ENCODE data around the gene PLCD3. TPM values are rescaled to one million over a fixed set of nuclear protein-coding genes. Genes with fewer than 3 reads are reported as not detected.

The PLCD3 gene
- total and polyA plus RNA-seq, 5 donors, result 94.2 to 164 (median 133) TPM

DNA sequence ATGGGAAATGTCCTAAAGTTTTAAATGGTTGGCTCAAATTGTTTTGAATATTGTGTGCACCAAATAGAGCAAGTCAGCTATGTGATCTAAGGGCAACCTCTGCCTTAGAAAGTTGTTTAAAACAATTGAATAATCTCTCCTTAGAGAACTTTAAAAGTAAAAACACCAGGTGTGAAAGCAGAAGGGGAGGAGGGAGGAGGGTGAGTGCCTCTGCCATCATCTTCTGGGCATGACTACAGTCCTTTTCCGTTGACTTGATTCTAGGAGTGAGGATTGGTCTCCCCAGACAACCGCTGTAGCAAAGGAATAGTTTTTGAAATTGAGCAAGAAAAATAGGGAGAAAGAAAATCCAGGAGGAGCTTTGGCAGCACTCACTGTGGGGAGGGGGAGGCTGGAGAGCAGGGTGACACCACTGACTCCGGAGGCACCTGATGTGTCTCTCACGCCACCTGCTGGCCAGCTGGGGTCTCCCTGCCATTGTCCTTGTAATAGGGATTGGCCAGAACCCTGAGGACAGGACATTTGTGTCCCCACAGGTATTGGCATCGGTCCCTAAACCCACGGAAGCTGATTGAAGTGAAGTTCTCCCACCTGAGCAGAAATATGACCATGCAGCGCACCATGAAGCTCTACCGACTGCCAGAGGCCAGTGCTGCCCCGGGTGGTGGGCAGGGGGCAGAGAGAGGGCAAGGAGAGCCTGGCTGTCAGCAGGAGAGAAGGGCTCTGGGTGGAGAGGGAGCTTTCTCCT, 33.3 kb downstream of the PLCD3 start:
- Histone ChIP-seq H3K27me3 (ENCODE audit: control insufficient read depth, insufficient read depth) (no peaks in the 10 kb centered on the region), H3K4me1 (ENCODE audit: control insufficient read depth, insufficient read depth, low read length) (peaks cover 4% of the 10 kb centered on the region), H3K9me3 (ENCODE audit: control insufficient read depth, low read length) (no peaks in the 10 kb centered on the region), H3K4me3 (ENCODE audit: low read length) (no peak overlapping the region), H3K27ac (ENCODE audit: low read length) (no peak overlapping the region)
- WGBS, result 44% methylated on average over 9 of the region's 9 CpGs
- ATAC-seq (peak; percentile 77 to 84), DNase-seq (peak; percentile 86 to 96 (median 95))
- intact Hi-C loops (cut with DNase I), result loop anchor here (2.0 to 10.0 kb wide), 5 partner anchors 33 to 184 kb away; partner anchors contain the start of genes PLCD3 (in 3 of the 4) and GFAP (in 2 of the 4)

GRCh38 chr17:45098081-45098868, 34.0 kb downstream of the PLCD3 start:
- WGBS, result 85% methylated on average over 13 of the region's 13 CpGs
- Histone ChIP-seq H3K9me3 (ENCODE audit: control insufficient read depth, low read length) (no peaks in the 10 kb centered on the region), H3K4me3 (ENCODE audit: low read length) (no peak overlapping the region), H3K27ac (ENCODE audit: low read length) (no peak overlapping the region), H3K27me3 (ENCODE audit: control insufficient read depth, insufficient read depth) (no peaks in the 10 kb centered on the region), H3K4me1 (ENCODE audit: control insufficient read depth, insufficient read depth, low read length) (peaks cover 4% of the 10 kb centered on the region)
- ATAC-seq, result no peak
- intact Hi-C loops (cut with DNase I), result loop anchor here (2.0 to 10.0 kb wide), 5 partner anchors 34 to 183 kb away; partner anchors contain the start of genes PLCD3 (in 3 of the 4) and GFAP (in 2 of the 4)
- peak in 2 of 3 donors; percentile 37 to 42 for DNase-seq

DNA sequence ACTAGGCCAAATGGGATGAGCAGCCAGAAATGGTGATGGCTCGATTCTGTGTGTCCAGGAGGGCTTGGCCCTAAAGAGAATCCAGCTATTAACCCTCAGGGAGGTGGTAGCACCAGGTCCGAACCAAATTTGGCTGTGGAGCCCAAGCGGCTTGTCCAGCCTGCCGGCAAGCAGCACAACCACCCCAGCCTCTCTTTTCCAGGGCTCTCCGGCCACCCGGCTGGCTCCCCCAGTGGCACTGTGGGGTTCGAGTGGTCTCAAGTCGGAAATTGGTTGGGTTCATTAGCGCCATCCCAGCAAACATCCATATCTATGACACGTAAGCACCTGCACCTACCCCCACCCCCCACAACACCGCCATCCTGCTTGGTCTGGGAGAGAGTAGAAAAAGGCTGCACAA, 35.4 kb downstream of the PLCD3 start:
- intact Hi-C loops (cut with DNase I), result loop anchor here (5.0 to 10.0 kb wide), 4 partner anchors 35 to 182 kb away; partner anchors contain the start of genes PLCD3 (in 3 of the 4) and GFAP (in 2 of the 4)
- Histone ChIP-seq H3K9me3 (ENCODE audit: control insufficient read depth, low read length) (no peaks in the 10 kb centered on the region), H3K27me3 (ENCODE audit: control insufficient read depth, insufficient read depth) (no peaks in the 10 kb centered on the region), H3K4me3 (ENCODE audit: low read length) (no peak overlapping the region), H3K4me1 (ENCODE audit: control insufficient read depth, insufficient read depth, low read length) (peaks cover 7% of the 10 kb centered on the region), H3K27ac (ENCODE audit: low read length) (no peak overlapping the region)
- DNase-seq (peak in 2 of 3 donors; percentile 29 to 33), ATAC-seq (no peak)
- 91% methylated on average over 11 of the region's 11 CpGs for WGBS

DNA sequence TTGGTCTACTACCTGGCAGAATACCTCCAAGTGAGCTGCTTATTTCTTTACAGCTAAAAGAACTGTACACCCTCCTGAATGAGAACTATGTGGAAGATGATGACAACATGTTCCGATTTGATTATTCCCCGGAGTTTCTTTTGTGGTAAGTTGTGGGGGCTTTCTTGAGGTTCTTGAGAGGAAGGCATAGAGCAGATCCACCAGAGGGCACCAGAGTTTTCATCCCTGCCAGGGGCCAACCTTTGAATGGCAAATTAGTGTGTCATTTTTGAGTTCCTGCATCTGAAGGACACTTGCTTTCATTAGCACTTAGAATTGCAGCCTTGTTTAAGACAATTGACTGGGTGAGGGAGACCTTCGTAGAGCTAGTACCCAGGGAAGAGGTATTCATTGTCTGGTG, 36.2 kb downstream of the PLCD3 start:
- peak in 1 of 3 donors; percentile 26 for DNase-seq
- WGBS, result 69% methylated on average over 3 of the region's 3 CpGs
- peak overlapping the region; percentile 47 for H3K27ac ChIP-seq (ENCODE audit: low read length)
- intact Hi-C loops (cut with DNase I), result loop anchor here (5.0 to 10.0 kb wide), 4 partner anchors 36 to 181 kb away; partner anchors contain the start of genes PLCD3 (in 3 of the 4) and GFAP (in 2 of the 4)
- no peaks in the 10 kb centered on the region for H3K27me3 ChIP-seq (ENCODE audit: control insufficient read depth, insufficient read depth)
- peaks cover 7% of the 10 kb centered on the region for H3K4me1 ChIP-seq (ENCODE audit: control insufficient read depth, insufficient read depth, low read length)
- no peaks in the 10 kb centered on the region for H3K9me3 ChIP-seq (ENCODE audit: control insufficient read depth, low read length)
- ATAC-seq, result no peak
- H3K4me3 ChIP-seq (ENCODE audit: low read length), result no peak overlapping the region

GRCh38 chr17:45093444-45094110, 38.7 kb downstream of the PLCD3 start:
- peaks cover 7% of the 10 kb centered on the region for H3K4me1 ChIP-seq (ENCODE audit: control insufficient read depth, insufficient read depth, low read length)
- no peaks in the 10 kb centered on the region for H3K27me3 ChIP-seq (ENCODE audit: control insufficient read depth, insufficient read depth)
- H3K4me3 ChIP-seq (ENCODE audit: low read length), result no peak overlapping the region
- intact Hi-C loops (cut with DNase I), result loop anchor here in 3 of 4 donors (10.0 kb wide), 3 partner anchors 49 to 179 kb away; partner anchors contain the start of gene GFAP (in 2 of the 3)
- 52% methylated on average over 13 of the region's 13 CpGs for WGBS
- H3K9me3 ChIP-seq (ENCODE audit: control insufficient read depth, low read length), result no peaks in the 10 kb centered on the region
- peak overlapping the region; percentile 94 for H3K27ac ChIP-seq (ENCODE audit: low read length)
- DNase-seq (peak in 2 of 3 donors; percentile 57 to 85), ATAC-seq (peak; percentile 72 to 83)

- DNase-seq, result peak; percentile 90 to 94 (median 90)
- 34% methylated on average over 6 of the region's 6 CpGs for WGBS
- intact Hi-C loops (cut with DNase I), result loop anchor here in 3 of 4 donors (10.0 kb wide), 3 partner anchors 48 to 178 kb away; partner anchors contain the start of gene GFAP (in 2 of the 3)
- ATAC-seq, result peak; percentile 97
- H3K9me3 ChIP-seq (ENCODE audit: control insufficient read depth, low read length), result no peaks in the 10 kb centered on the region
- H3K27ac ChIP-seq (ENCODE audit: low read length), result peak overlapping the region; percentile 94
- H3K4me3 ChIP-seq (ENCODE audit: low read length), result no peak overlapping the region
- H3K4me1 ChIP-seq (ENCODE audit: control insufficient read depth, insufficient read depth, low read length), result peaks cover 7% of the 10 kb centered on the region
- no peaks in the 10 kb centered on the region for H3K27me3 ChIP-seq (ENCODE audit: control insufficient read depth, insufficient read depth)
Observed at GRCh38 chr17:45092911-45093430, 39.3 kb downstream of the PLCD3 start.

GRCh38 chr17:45091778-45092425, 40.4 kb downstream of the PLCD3 start:
- intact Hi-C loops (cut with DNase I), result loop anchor here in 3 of 4 donors (10.0 kb wide), 3 partner anchors 47 to 177 kb away; partner anchors contain the start of gene GFAP (in 2 of the 3)
- Histone ChIP-seq H3K9me3 (ENCODE audit: control insufficient read depth, low read length) (no peaks in the 10 kb centered on the region), H3K4me1 (ENCODE audit: control insufficient read depth, insufficient read depth, low read length) (peaks cover 10% of the 10 kb centered on the region), H3K4me3 (ENCODE audit: low read length) (no peak overlapping the region), H3K27ac (ENCODE audit: low read length) (peak overlapping the region; percentile 94), H3K27me3 (ENCODE audit: control insufficient read depth, insufficient read depth) (no peaks in the 10 kb centered on the region)
- WGBS, result 87% methylated on average over 11 of the region's 11 CpGs
- DNase-seq (no peak), ATAC-seq (no peak)

- no peaks in the 10 kb centered on the region for H3K9me3 ChIP-seq (ENCODE audit: control insufficient read depth, low read length)
- no peak for DNase-seq
- 95% methylated on average over 3 of the region's 3 CpGs for WGBS
- intact Hi-C loops (cut with DNase I), result loop anchor here in 3 of 4 donors (10.0 kb wide), 3 partner anchors 46 to 176 kb away; partner anchors contain the start of gene GFAP (in 2 of the 3)
- no peak overlapping the region for H3K4me3 ChIP-seq (ENCODE audit: low read length)
- H3K27me3 ChIP-seq (ENCODE audit: control insufficient read depth, insufficient read depth), result no peaks in the 10 kb centered on the region
- peaks cover 10% of the 10 kb centered on the region for H3K4me1 ChIP-seq (ENCODE audit: control insufficient read depth, insufficient read depth, low read length)
- ATAC-seq, result no peak
- H3K27ac ChIP-seq (ENCODE audit: low read length), result no peak overlapping the region
Observed at GRCh38 chr17:45090711-45091110, 41.6 kb downstream of the PLCD3 start.

DNA sequence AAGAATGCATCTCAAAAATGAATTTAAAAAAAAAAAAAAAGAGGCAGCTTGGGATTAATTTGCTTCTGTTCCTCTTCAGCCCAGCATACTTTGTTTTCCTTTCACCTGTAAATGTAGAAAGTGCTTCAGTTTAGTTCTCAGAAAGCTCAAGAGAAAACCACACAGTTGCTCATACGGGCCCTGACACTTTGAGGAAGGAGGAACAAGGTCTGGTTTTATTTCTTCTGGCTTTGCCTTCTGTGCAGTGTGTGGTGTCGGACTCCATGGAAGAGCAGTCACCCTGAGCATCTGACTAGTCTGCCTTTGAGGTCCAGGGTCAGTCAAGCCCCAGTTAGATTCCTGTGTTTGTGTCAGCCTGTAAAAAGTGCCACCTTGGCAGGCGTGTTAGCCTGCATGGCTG, 43.6 kb downstream of the PLCD3 start:
- intact Hi-C loops (cut with DNase I), result no loop called here
- 85% methylated on average over 3 of the region's 3 CpGs for WGBS
- H3K4me1 ChIP-seq (ENCODE audit: control insufficient read depth, insufficient read depth, low read length), result peaks cover 8% of the 10 kb centered on the region

GRCh38 chr17:45087978-45088377, 44.3 kb downstream of the PLCD3 start:
- H3K27ac ChIP-seq (ENCODE audit: low read length), result peak overlapping the region; percentile 63
- no peak overlapping the region for H3K4me3 ChIP-seq (ENCODE audit: low read length)
- ATAC-seq, result no peak
- H3K4me1 ChIP-seq (ENCODE audit: control insufficient read depth, insufficient read depth, low read length), result peaks cover 5% of the 10 kb centered on the region
- no peaks in the 10 kb centered on the region for H3K27me3 ChIP-seq (ENCODE audit: control insufficient read depth, insufficient read depth)
- DNase-seq, result no peak
- no peaks in the 10 kb centered on the region for H3K9me3 ChIP-seq (ENCODE audit: control insufficient read depth, low read length)
- intact Hi-C loops (cut with DNase I), result no loop called here
- 93% methylated on average over 5 of the region's 5 CpGs for WGBS

More for the DNA sequence above, 43.6 kb downstream of the PLCD3 start:
- no peaks in the 10 kb centered on the region for H3K27me3 ChIP-seq (ENCODE audit: control insufficient read depth, insufficient read depth)
- H3K9me3 ChIP-seq (ENCODE audit: control insufficient read depth, low read length), result no peaks in the 10 kb centered on the region
- ATAC-seq (no peak), DNase-seq (no peak)
- H3K4me3 ChIP-seq (ENCODE audit: low read length), result no peak overlapping the region
- no peak overlapping the region for H3K27ac ChIP-seq (ENCODE audit: low read length)

Measured in right cardiac atrium (tissue), 5 donors.